A673 (cell line): Measurements from ENCODE around the gene RGMA.

Experiments used
- EZH2 ChIP-seq: fragments of 200-600 bp; sonication (generic); IDR thresholded peaks from 2 replicates; pipeline ENCODE4 v1.6.1; 2017; ENCODE audit warnings: borderline replicate concordance, low read depth, mild to moderate bottlenecking, mixed read lengths, antibody characterized with exemption, low read length; ENCODE audit not compliant: poor library complexity, severe bottlenecking
- TF ChIP-seq, protein P1 (sequence below): fragments of 300-800, 200-600 bp; sonication (generic); conservative IDR thresholded peaks from 2 replicates; pipeline ENCODE4 v1.5.1; 2017; ENCODE audit warnings: low read depth, mild to moderate bottlenecking, antibody characterized with exemption, low read length, moderate library complexity, mixed read lengths

DNA sequence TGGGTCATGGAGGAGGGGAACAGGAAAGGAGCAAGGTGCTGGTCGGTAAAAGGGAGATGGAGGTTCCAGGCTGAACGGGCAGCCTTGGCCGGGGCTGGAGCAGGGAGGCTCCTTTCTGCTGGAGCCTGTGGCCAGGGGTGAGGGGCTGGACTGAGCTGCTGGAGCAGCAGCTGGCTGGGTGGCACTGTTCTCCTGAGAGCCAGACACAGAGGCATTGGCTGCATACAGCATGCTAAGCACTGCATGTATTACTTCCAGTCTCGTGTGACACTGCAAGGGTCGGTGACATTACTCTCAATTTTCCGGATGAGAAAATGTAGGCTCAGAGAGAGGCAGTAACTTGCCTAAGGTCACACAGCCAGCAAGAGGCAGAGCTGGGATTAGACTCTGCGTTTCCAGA lies 42.3 kb downstream of the RGMA start:
- TF ChIP-seq, protein P1, sequence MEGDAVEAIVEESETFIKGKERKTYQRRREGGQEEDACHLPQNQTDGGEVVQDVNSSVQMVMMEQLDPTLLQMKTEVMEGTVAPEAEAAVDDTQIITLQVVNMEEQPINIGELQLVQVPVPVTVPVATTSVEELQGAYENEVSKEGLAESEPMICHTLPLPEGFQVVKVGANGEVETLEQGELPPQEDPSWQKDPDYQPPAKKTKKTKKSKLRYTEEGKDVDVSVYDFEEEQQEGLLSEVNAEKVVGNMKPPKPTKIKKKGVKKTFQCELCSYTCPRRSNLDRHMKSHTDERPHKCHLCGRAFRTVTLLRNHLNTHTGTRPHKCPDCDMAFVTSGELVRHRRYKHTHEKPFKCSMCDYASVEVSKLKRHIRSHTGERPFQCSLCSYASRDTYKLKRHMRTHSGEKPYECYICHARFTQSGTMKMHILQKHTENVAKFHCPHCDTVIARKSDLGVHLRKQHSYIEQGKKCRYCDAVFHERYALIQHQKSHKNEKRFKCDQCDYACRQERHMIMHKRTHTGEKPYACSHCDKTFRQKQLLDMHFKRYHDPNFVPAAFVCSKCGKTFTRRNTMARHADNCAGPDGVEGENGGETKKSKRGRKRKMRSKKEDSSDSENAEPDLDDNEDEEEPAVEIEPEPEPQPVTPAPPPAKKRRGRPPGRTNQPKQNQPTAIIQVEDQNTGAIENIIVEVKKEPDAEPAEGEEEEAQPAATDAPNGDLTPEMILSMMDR, result no peak
- TF ChIP-seq EZH2, result no peak
